MCF 10A (cell line): ENCODE results near the gene PGAM5. TPM values are rescaled to one million over a fixed set of nuclear protein-coding genes. Genes with fewer than 3 reads are reported as not detected.

Experiments
- BruUV-seq: library from RNA; stranded (reverse); fragments of 400-500 nt; replicated peaks from 2 replicates; lab custom pipeline; 2021; lab: Mats Ljungman, UMichigan
- CTCF ChIA-PET: fragments of 300-600 bp; sonication (Branson Sonifier 250); formaldehyde crosslinking; extraction: SDS; loops from one replicate; lab custom pipeline; 2021; ENCODE audit warnings: antibody characterized with exemption, inconsistent platforms; lab: Yijun Ruan, JAX
- POLR2A ChIA-PET: fragments of 300-600, 350-650 bp; sonication (Branson Sonifier 250); formaldehyde crosslinking; extraction: SDS; loops from one replicate; lab custom pipeline; 2020; ENCODE audit warnings: antibody characterized with exemption, inconsistent platforms; lab: Yijun Ruan, JAX
- DNase-seq: peaks from one replicate; pipeline ENCODE4 v3.0.0-alpha.2; 2018; ENCODE audit not compliant: unreplicated experiment
- H3K27ac Mint-ChIP-seq: one replicate; pipeline ENCODE4 v1.8.0; 2022; ENCODE audit warnings: mild to moderate bottlenecking, low read depth, mixed read lengths; ENCODE audit not compliant: unreplicated experiment
- H3K27me3 Mint-ChIP-seq: one replicate; pipeline ENCODE4 v1.8.0; 2022; ENCODE audit warnings: mixed read lengths; ENCODE audit not compliant: insufficient read depth, unreplicated experiment
- H3K36me3 Mint-ChIP-seq: one replicate; pipeline ENCODE4 v1.8.0; 2022; ENCODE audit warnings: mild to moderate bottlenecking, moderate library complexity, mixed read lengths; ENCODE audit not compliant: insufficient read depth, unreplicated experiment
- H3K4me1 Mint-ChIP-seq: one replicate; pipeline ENCODE4 v1.8.0; 2022; ENCODE audit warnings: mixed read lengths; ENCODE audit not compliant: insufficient read depth, unreplicated experiment
- H3K4me3 Mint-ChIP-seq: one replicate; pipeline ENCODE4 v1.8.0; 2022; ENCODE audit warnings: mild to moderate bottlenecking, moderate library complexity, mixed read lengths; ENCODE audit not compliant: unreplicated experiment
- H3K9me3 Mint-ChIP-seq: one replicate; pipeline ENCODE4 v1.8.0; 2022; ENCODE audit warnings: mixed read lengths; ENCODE audit not compliant: unreplicated experiment
- intact Hi-C: fragments of 100-400 bp; cut with micrococcal nuclease; formaldehyde crosslinking; loops from 2 replicates; pipeline ENCODE4 v1.14.1; 2022
- total RNA-seq: library from RNA; stranded (reverse); gene quantifications from 2 replicates; pipeline ENCODE4 v1.2.3, GENCODE V29; 2022
- TF ChIP-seq, protein P1 (sequence below): fragments of 200-600 bp; IDR thresholded peaks from one replicate; pipeline ENCODE4 v1.8.0; 2022; ENCODE audit warnings: antibody characterized with exemption, mild to moderate bottlenecking; ENCODE audit not compliant: unreplicated experiment

The PGAM5 gene
- total RNA-seq, 1 experiment from 2014 or later = 84.0 TPM

DNA sequence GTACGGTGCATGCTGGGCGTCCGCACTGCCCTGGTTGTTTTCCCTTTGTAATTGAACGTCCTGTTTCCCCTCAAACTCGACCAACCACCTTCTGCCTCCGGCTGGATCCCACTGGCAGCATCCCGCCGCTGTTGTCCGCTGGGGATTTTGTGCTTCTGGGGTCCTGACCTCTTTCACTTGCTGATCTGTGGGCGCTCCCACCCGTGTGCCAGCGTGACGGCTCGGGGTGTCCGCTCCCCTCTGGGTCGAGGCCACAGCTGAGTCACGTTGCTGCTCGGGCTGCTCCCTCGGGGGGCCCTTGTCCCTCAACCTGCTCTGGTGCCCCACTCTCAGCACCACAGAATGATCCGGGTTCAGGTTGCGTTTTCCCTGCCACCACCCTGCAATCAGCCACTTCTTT lies 8.0 kb downstream of the PGAM5 start:
- DNase-seq = no peak
- no peak overlapping the region for H3K4me3 Mint-ChIP-seq
- H3K4me1 Mint-ChIP-seq = no peaks in the 10 kb centered on the region
- H3K36me3 Mint-ChIP-seq = peaks cover 89% of the 10 kb centered on the region
- POLR2A ChIA-PET = no interaction called here
- H3K27ac Mint-ChIP-seq = no peak overlapping the region
- no peaks in the 10 kb centered on the region for H3K9me3 Mint-ChIP-seq
- BruUV-seq = no TSS peak
- intact Hi-C loops = no loop called here
- no peaks in the 10 kb centered on the region for H3K27me3 Mint-ChIP-seq
- TF ChIP-seq, protein P1, sequence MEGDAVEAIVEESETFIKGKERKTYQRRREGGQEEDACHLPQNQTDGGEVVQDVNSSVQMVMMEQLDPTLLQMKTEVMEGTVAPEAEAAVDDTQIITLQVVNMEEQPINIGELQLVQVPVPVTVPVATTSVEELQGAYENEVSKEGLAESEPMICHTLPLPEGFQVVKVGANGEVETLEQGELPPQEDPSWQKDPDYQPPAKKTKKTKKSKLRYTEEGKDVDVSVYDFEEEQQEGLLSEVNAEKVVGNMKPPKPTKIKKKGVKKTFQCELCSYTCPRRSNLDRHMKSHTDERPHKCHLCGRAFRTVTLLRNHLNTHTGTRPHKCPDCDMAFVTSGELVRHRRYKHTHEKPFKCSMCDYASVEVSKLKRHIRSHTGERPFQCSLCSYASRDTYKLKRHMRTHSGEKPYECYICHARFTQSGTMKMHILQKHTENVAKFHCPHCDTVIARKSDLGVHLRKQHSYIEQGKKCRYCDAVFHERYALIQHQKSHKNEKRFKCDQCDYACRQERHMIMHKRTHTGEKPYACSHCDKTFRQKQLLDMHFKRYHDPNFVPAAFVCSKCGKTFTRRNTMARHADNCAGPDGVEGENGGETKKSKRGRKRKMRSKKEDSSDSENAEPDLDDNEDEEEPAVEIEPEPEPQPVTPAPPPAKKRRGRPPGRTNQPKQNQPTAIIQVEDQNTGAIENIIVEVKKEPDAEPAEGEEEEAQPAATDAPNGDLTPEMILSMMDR = no peak
- CTCF ChIA-PET = no interaction called here

DNA sequence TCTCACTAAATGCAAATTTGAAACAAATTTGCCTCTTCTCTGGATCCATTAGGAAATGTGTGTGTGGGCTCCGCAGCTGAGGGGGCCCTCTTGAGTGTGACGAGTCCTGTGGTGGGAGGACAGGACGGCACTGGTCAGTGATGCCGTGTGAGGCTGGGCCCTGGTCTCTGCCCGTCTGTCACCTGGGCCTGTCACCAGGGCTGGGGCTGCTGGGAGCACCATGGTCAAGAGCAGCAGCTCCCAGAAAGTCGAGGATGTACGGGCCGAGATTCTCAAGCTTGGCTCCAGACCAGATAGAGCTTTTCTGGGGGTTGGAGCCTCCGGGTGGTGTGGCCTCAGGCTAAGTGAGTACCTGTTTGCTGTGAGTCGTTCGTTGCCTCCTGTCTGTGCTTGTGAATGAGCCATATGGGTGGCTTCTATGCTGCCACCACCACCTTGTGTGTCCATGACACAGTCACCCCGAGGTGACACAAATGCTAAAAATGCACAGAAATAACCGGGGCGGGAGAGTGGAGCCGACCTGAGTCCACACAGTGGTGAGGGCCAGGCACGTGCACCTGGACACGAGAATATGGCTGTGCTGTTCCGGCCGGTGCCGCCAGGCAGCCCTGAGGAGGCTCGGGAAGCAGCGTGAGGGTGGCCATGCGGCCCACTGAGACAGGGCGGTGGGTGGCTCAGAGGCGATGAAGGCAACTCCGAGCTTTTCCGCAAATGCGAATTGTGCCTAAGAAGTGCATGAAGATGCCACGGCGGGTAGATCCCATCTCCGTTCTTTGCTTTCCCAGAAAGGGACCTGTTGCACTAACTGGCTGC lies 8.7 kb downstream of the PGAM5 start:
- Mint-ChIP-seq H3K9me3 (no peaks in the 10 kb centered on the region), H3K27me3 (no peaks in the 10 kb centered on the region), H3K4me1 (no peaks in the 10 kb centered on the region), H3K27ac (no peak overlapping the region), H3K4me3 (no peak overlapping the region), H3K36me3 (peaks cover 94% of the 10 kb centered on the region)
- TF ChIP-seq, protein P1 = no peak
- CTCF ChIA-PET = no interaction called here
- POLR2A ChIA-PET = no interaction called here
- BruUV-seq = no TSS peak
- intact Hi-C loops = no loop called here
- no peak for DNase-seq

DNA sequence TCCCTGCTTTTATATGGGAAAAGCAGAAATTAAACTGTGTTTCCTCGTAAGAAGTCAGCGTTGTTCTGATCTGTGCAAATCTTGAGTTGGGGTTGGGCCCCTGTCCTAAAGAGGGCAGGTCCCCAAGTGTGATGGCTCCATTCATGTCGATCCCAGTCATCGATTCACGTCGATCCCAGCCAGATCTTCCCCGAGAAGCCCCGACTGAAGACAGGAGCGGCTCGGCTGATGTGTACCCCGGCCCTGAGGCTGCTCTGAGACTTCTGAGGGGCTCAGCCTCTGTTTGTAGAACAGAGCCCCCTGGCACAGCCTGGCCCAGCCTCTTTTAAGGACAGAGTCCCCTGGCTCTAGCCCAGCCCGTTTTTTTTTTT lies 9.3 kb downstream of the PGAM5 start:
- H3K4me3 Mint-ChIP-seq = no peak overlapping the region
- no peaks in the 10 kb centered on the region for H3K4me1 Mint-ChIP-seq
- POLR2A ChIA-PET = no interaction called here
- no peaks in the 10 kb centered on the region for H3K27me3 Mint-ChIP-seq
- TF ChIP-seq, protein P1 = no peak
- BruUV-seq = no TSS peak
- no peak overlapping the region for H3K27ac Mint-ChIP-seq
- H3K36me3 Mint-ChIP-seq = peaks cover 94% of the 10 kb centered on the region
- CTCF ChIA-PET = no interaction called here
- no peaks in the 10 kb centered on the region for H3K9me3 Mint-ChIP-seq
- no peak for DNase-seq
- intact Hi-C loops = no loop called here

DNA sequence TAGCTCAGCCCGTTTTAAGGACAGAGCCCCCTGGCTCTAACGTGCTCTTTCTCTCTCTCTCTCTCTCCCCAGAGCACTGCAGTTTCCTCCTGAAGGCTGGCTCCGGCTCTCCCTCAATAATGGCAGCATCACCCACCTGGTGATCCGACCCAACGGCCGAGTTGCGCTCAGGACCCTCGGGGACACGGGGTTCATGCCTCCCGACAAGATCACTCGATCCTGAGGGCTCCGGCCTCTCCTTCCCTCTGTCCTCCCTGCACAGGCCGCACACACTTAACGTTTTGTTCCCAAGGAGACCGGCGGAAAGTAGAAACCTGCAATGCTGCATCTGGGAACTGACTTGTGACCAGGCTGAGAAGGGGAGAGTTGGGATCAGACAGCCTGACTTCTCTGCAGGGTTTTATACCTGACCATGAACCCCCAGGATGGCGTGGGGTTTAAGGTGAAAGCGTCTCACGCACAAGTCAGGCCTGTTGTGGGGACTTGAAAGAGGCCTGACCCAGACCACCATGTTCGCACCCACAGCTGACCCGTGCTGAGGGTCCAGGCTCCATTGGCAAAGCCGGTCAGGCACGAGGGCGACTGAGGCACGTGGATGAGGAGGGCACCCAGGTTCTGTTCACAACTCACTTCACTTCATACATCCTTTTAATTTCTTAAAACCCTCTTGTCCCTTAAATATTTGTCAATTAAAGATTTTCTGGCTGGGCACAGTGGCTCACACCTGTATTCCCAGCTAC lies 10.1 kb downstream of the PGAM5 start:
- peaks cover 94% of the 10 kb centered on the region for H3K36me3 Mint-ChIP-seq

More for the DNA sequence above, 10.1 kb downstream of the PGAM5 start:
- Mint-ChIP-seq H3K27ac (no peak overlapping the region), H3K9me3 (no peaks in the 10 kb centered on the region), H3K27me3 (no peaks in the 10 kb centered on the region), H3K4me3 (no peak overlapping the region), H3K4me1 (no peaks in the 10 kb centered on the region)
- TF ChIP-seq, protein P1 = no peak
- ChIA-PET POLR2A (no interaction called here), CTCF (no interaction called here)
- BruUV-seq = TSS peak; percentile 55
- intact Hi-C loops = no loop called here
- DNase-seq = no peak
